H1 (cell line): ENCODE data around the gene METTL8. TPM values are rescaled to one million over a fixed set of nuclear protein-coding genes. Genes with fewer than 3 reads are reported as not detected.

Source experiments
- CTCF ChIA-PET: fragments of 300-600 bp; sonication (Branson Sonifier 250); formaldehyde crosslinking; loops from one replicate; lab custom pipeline; 2021; ENCODE audit not compliant: partially characterized antibody; lab: Charles Lee
- POLR2A ChIA-PET: fragments of 300-600 bp; sonication (Branson Sonifier 250); formaldehyde crosslinking; loops from one replicate; lab custom pipeline; 2021; ENCODE audit warnings: inconsistent platforms; ENCODE audit not compliant: partially characterized antibody; lab: Charles Lee
- DNase-seq, 2 experiments: peaks; one replicate each; pipeline versions ENCODE4 v3.0.0 to v3.0.0-alpha.2; 2010 to 2022; ENCODE audit warnings: low spot score in 2 of 2, low read depth in 1 of 2, mixed read lengths in 1 of 2
- FAIRE-seq: peaks from 2 replicates; lab custom pipeline; 2011; peaks lifted over from hg19 to GRCh38; lab: Jason Lieb, UNC
- H2AFZ ChIP-seq: 2 replicates; pipeline ENCODE4 v1.8.1; 2012; ENCODE audit warnings: low read length, inconsistent platforms
- H2AK5ac ChIP-seq: 2 replicates; pipeline ENCODE4 v1.6.1; 2013; ENCODE audit warnings: low read depth, low read length
- H2BK120ac ChIP-seq: replicated peaks from 2 replicates; pipeline ENCODE3; 2013; ENCODE audit warnings: low read depth, low read length, inconsistent platforms
- H2BK12ac ChIP-seq: 2 replicates; pipeline ENCODE4 v1.6.1; 2013; ENCODE audit warnings: low read depth, low read length
- H2BK15ac ChIP-seq: 2 replicates; pipeline ENCODE4 v1.6.1; 2013; ENCODE audit warnings: low read length
- H2BK20ac ChIP-seq: 2 replicates; pipeline ENCODE4 v1.6.1; 2013; ENCODE audit warnings: low read length
- H2BK5ac ChIP-seq: 2 replicates; pipeline ENCODE4 v1.6.1; 2013; ENCODE audit warnings: low read depth, low read length
- H3K14ac ChIP-seq: 2 replicates; pipeline ENCODE4 v1.6.1; 2013; ENCODE audit warnings: inconsistent platforms; ENCODE audit not compliant: insufficient read length
- H3K18ac ChIP-seq: 2 replicates; pipeline ENCODE4 v1.6.1; 2013; ENCODE audit warnings: low read length; ENCODE audit errors: extremely low read depth
- H3K23ac ChIP-seq: 2 replicates; pipeline ENCODE4 v1.6.1; 2013; ENCODE audit warnings: inconsistent platforms; ENCODE audit not compliant: insufficient read length
- H3K23me2 ChIP-seq: 2 replicates; pipeline ENCODE4 v1.6.1; 2013; ENCODE audit warnings: low read depth, low read length
- H3K27ac ChIP-seq: 2 replicates; pipeline ENCODE4 v1.6.1; 2011; ENCODE audit warnings: low read depth, low read length, inconsistent platforms
- H3K27me3 ChIP-seq, 4 experiments: replicated peaks in 1 of 4; 1 replicate in 1 of 4; 2 replicates in 3 of 4; pipeline versions ENCODE4 v1.6.1 to v1.8.1; 2011 to 2013; ENCODE audit warnings: low read length in 3 of 4, mild to moderate bottlenecking in 3 of 4, inconsistent platforms in 2 of 4, mixed read lengths in 2 of 4, moderate library complexity in 1 of 4; ENCODE audit not compliant: control insufficient read depth in 3 of 4, insufficient read depth in 3 of 4; ENCODE audit errors: extremely low read depth in 1 of 4
- H3K36me3 ChIP-seq, 4 experiments: 2 replicates each; pipeline versions ENCODE4 v1.6.1 to v1.8.1; 2011 to 2013; ENCODE audit warnings: mild to moderate bottlenecking in 4 of 4, low read length in 3 of 4, moderate library complexity in 2 of 4, control low read depth in 1 of 4, inconsistent platforms in 1 of 4; ENCODE audit not compliant: insufficient read depth in 4 of 4, control insufficient read depth in 2 of 4
- H3K4ac ChIP-seq: replicated peaks from 2 replicates; pipeline ENCODE3; 2013; ENCODE audit warnings: low read length, low read depth, mixed read lengths, inconsistent platforms; ENCODE audit not compliant: insufficient read length
- H3K4me1 ChIP-seq, 4 experiments: replicated peaks in 1 of 4; 1 replicate in 1 of 4; 2 replicates in 3 of 4; pipeline versions ENCODE4 v1.6.1 to v1.8.1; 2011 to 2013; ENCODE audit warnings: low read length in 3 of 4, inconsistent platforms in 2 of 4, mixed read lengths in 1 of 4; ENCODE audit not compliant: insufficient read depth in 4 of 4, control insufficient read depth in 3 of 4
- H3K4me2 ChIP-seq, 2 experiments: 2 replicates each; pipeline versions ENCODE4 v1.6.1 to v1.8.1; 2011 to 2013; ENCODE audit warnings: low read depth in 2 of 2, low read length in 2 of 2, control low read depth in 1 of 2, inconsistent platforms in 1 of 2, mild to moderate bottlenecking in 1 of 2; ENCODE audit not compliant: insufficient read depth in 1 of 2
- H3K4me3 ChIP-seq, 4 experiments: fragments of 200-600, 300-600 bp in 1 of 4; sonication (generic), shearing (Covaris generic), sonication (Bioruptor Twin) in 1 of 4; 2 replicates each; pipeline versions ENCODE4 v1.5.1 to v1.8.1; 2011 to 2016; ENCODE audit warnings: low read length in 4 of 4, low read depth in 3 of 4, control low read depth in 2 of 4, inconsistent platforms in 2 of 4, mild to moderate bottlenecking in 2 of 4, mixed read lengths in 1 of 4, moderate library complexity in 1 of 4; ENCODE audit not compliant: insufficient read depth in 2 of 4; ENCODE audit errors: extremely low read depth in 1 of 4
- H3K56ac ChIP-seq: replicated peaks from 2 replicates; pipeline ENCODE3; 2013; ENCODE audit warnings: low read depth, mild to moderate bottlenecking, mixed read lengths, low read length, inconsistent platforms; ENCODE audit not compliant: insufficient read length
- H3K79me1 ChIP-seq: 2 replicates; pipeline ENCODE4 v1.6.1; 2013; ENCODE audit warnings: low read depth, low read length, control low read depth
- H3K79me2 ChIP-seq, 2 experiments: 2 replicates each; pipeline versions ENCODE4 v1.6.1 to v1.8.1; 2012 to 2013; ENCODE audit warnings: low read length in 2 of 2, mild to moderate bottlenecking in 2 of 2, inconsistent platforms in 1 of 2; ENCODE audit not compliant: insufficient read depth in 2 of 2, control insufficient read depth in 1 of 2
- H3K9ac ChIP-seq, 4 experiments: replicated peaks in 1 of 4; 1 replicate in 1 of 4; 2 replicates in 3 of 4; pipeline versions ENCODE4 v1.6.1 to v1.8.1; 2011 to 2013; ENCODE audit warnings: low read depth in 3 of 4, low read length in 3 of 4, control low read depth in 2 of 4, mild to moderate bottlenecking in 2 of 4, moderate library complexity in 2 of 4, inconsistent platforms in 1 of 4; ENCODE audit errors: extremely low read depth in 1 of 4
- H3K9me3 ChIP-seq, 2 experiments: 2 replicates each; pipeline versions ENCODE4 v1.6.1 to v1.8.1; 2012 to 2013; ENCODE audit warnings: mild to moderate bottlenecking in 2 of 2, moderate library complexity in 2 of 2, control low read depth in 1 of 2, inconsistent platforms in 1 of 2, low read depth in 1 of 2, low read length in 1 of 2, mixed read lengths in 1 of 2; ENCODE audit not compliant: insufficient read depth in 2 of 2
- H4K20me1 ChIP-seq, 2 experiments: replicated peaks in 1 of 2; 2 replicates each; pipeline versions ENCODE3 to v1.8.1; 2011 to 2013; ENCODE audit warnings: inconsistent platforms in 2 of 2, low read length in 2 of 2, mild to moderate bottlenecking in 1 of 2; ENCODE audit not compliant: insufficient read depth in 2 of 2, control insufficient read depth in 1 of 2
- H4K5ac ChIP-seq: 2 replicates; pipeline ENCODE4 v1.6.1; 2013; ENCODE audit warnings: low read length, low read depth, mixed read lengths, inconsistent platforms; ENCODE audit not compliant: insufficient read length
- H4K8ac ChIP-seq: 2 replicates; pipeline ENCODE4 v1.8.0; 2013; ENCODE audit warnings: mild to moderate bottlenecking, moderate library complexity, low read length, inconsistent platforms; ENCODE audit not compliant: insufficient read depth; ENCODE audit errors: extremely low read depth
- H4K91ac ChIP-seq: replicated peaks from 2 replicates; pipeline ENCODE3; 2013; ENCODE audit warnings: low read length, mixed read lengths, inconsistent platforms; ENCODE audit not compliant: insufficient read length
- ASH2L ChIP-seq: fragments of 200-600, 300-600 bp; sonication (generic); IDR thresholded peaks from one replicate; pipeline ENCODE4 v1.7.1; 2017; ENCODE audit warnings: low read length
- EGR1 ChIP-seq: IDR thresholded peaks from 2 replicates; pipeline ENCODE4 v1.6.1; 2011; ENCODE audit warnings: low read depth, low read length, borderline replicate concordance
- EZH2 ChIP-seq: fragments of 200-600 bp; sonication (generic); IDR thresholded peaks from 2 replicates; pipeline ENCODE4 v1.7.1; 2012; ENCODE audit warnings: low read depth, mild to moderate bottlenecking, moderate library complexity, low read length, inconsistent platforms; ENCODE audit not compliant: severe bottlenecking
- RNF2 ChIP-seq: fragments of 200-900, 300-1000 bp; sonication (generic); IDR thresholded peaks from 2 replicates; pipeline ENCODE4 v1.7.1; 2016; ENCODE audit warnings: borderline replicate concordance, low read depth, mild to moderate bottlenecking, antibody characterized with exemption, low read length; ENCODE audit not compliant: poor library complexity, severe bottlenecking; ENCODE audit errors: missing control alignments
- SP1 ChIP-seq: IDR thresholded peaks from 2 replicates; pipeline ENCODE4 v1.6.1; 2011; ENCODE audit warnings: low read depth, low read length
- TAF7 ChIP-seq: optimal IDR thresholded peaks from 2 replicates; pipeline ENCODE3; 2011; ENCODE audit warnings: low read depth, mild to moderate bottlenecking, inconsistent platforms, low read length, moderate library complexity, borderline replicate concordance
- TCF12 ChIP-seq: IDR thresholded peaks from 2 replicates; pipeline ENCODE4 v1.6.1; 2011; ENCODE audit warnings: low read depth, mild to moderate bottlenecking, low read length
- WGBS, 2 experiments: shearing (Covaris generic) in 1 of 2; methylation state at CpG; one replicate each; pipeline versions ENCODE4 v1.1.6 to v1.1.7; 2013 to 2015; ENCODE audit warnings: low lambda C conversion rate in 2 of 2, mixed read lengths in 2 of 2, inconsistent platforms in 1 of 2, low coverage in 1 of 2, missing lambda C conversion rate in 1 of 2; ENCODE audit not compliant: insufficient replicate concordance in 2 of 2, insufficient coverage in 1 of 2, insufficient read length in 1 of 2; ENCODE audit errors: extremely low coverage in 1 of 2, missing lambda C conversion rate in 1 of 2; 5-methylcytosine and 5-hydroxymethylcytosine counted together
- polyA plus RNA-seq, 7 experiments: library from polyadenylated mRNA; depleted of rRNA in 3 of 7; stranded (reverse) in 5 of 7; unstranded in 2 of 7; fragments of >200 nt in 5 of 7; fragments of 200-250 nt in 2 of 7; gene quantifications; 1 replicate in 5 of 7; 2 replicates in 1 of 7; 4 replicates in 1 of 7; pipeline versions ENCODE4 v1.2.1 to v1.2.3, GENCODE V29; 2011 to 2013; ENCODE audit warnings: missing spikeins in 2 of 7, mixed read lengths in 2 of 7
- total RNA-seq: library from RNA; stranded (reverse); fragmentation: NEBNext Ultra II Directional; extraction: Animal tissue kit (Norgen Biotek cat#: 25700); gene quantifications from 2 replicates; pipeline ENCODE4 v1.2.1, GENCODE V29; 2021

METTL8 gene
- total and polyA plus RNA-seq, 2 of the 8 experiments (the other 6 are each of a cell fraction or from before 2014, with no cell fraction given): 17.6 to 79.7 TPM

DNA sequence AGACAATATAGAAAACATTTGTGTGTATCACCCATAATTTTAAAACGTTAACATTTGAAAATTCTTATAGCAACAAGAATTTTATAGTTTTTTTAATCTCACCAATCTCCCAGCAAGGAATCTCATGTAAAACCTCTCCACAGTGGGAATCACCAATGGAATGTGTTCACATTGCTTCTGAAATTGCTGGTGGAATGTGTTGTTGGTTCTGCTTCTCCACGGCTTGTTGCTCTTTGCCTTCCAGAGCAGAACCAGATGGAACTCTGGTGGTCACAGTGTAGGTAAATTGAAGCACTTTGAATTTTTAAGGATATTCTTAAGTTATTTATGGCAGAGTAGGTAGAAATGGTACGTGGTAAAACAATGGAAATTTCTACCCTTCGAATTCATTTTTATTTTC, 35.4 kb upstream of the METTL8 start:
- Histone ChIP-seq H4K20me1 (peaks cover 0 to 1% of the 10 kb centered on the region in 2 experiments), H3K56ac (no peak overlapping the region), H3K36me3 (peaks cover 7 to 38% (median 20%) of the 10 kb centered on the region in 4 experiments), H3K4me1 (no peaks in the 10 kb centered on the region), H2BK5ac (no peak overlapping the region), H2BK15ac (no peak overlapping the region), H4K91ac (no peak overlapping the region), H3K27ac (no peak overlapping the region), H2AFZ (no peak overlapping the region), H3K79me1 (no peaks in the 10 kb centered on the region), H3K4me2 (no peak overlapping the region), H3K4me3 (no peak overlapping the region)
- DNase-seq (no peak), FAIRE-seq (no peak)
- 90% methylated on average over 4 of the region's 4 CpGs; no CpG with 5 or more reads in 1 of the 2 experiments for WGBS, 2 experiments
- POLR2A ChIA-PET: interaction anchor here (1.4 kb wide), 1 partner anchor 53 kb away, joined by 3 read pairs; the partner anchor contains the start of gene CYBRD1
- TF ChIP-seq RNF2 (no peak), TAF7 (no peak), SP1 (no peak), ASH2L (no peak), TCF12 (no peak), EGR1 (no peak), EZH2 (no peak)
- TF ChIP-seq, all 59 proteins: peak for 0
- no peak overlapping the region for H2BK120ac ChIP-seq
- no peak overlapping the region for H4K5ac ChIP-seq
- H3K23me2 ChIP-seq: 0 out of 2 replicates have a peak, but pooled peaks cover 1% of the 10 kb centered on the region
- H2BK12ac ChIP-seq: no peak overlapping the region
- no peaks in the 10 kb centered on the region; a peak in 1 of 4 replicates for H3K79me2 ChIP-seq
- H4K8ac ChIP-seq: no peak overlapping the region
- no peak overlapping the region for H3K23ac ChIP-seq
- CTCF ChIA-PET: no interaction called here
- no peaks in the 10 kb centered on the region for H3K27me3 ChIP-seq
- no peak overlapping the region for H3K4ac ChIP-seq
- H2AK5ac ChIP-seq: no peak overlapping the region
- no peak overlapping the region for H2BK20ac ChIP-seq
- H3K14ac ChIP-seq: no peak overlapping the region
- H3K18ac ChIP-seq: no peak overlapping the region
- no peaks in the 10 kb centered on the region for H3K9me3 ChIP-seq
- no peak overlapping the region for H3K9ac ChIP-seq
